ENCODE data around the gene OLIG1. TPM values are rescaled to one million over a fixed set of nuclear protein-coding genes. Genes with fewer than 3 reads are reported as not detected.
A peak's percentile ranks its signal among the peaks of the same experiment; 100 is the strongest.

OLIG1 gene
- total and polyA plus RNA-seq, 10 of the 15 experiments (the other 5 are each of a cell fraction or from before 2014, with no cell fraction given) = not detected

DNA sequence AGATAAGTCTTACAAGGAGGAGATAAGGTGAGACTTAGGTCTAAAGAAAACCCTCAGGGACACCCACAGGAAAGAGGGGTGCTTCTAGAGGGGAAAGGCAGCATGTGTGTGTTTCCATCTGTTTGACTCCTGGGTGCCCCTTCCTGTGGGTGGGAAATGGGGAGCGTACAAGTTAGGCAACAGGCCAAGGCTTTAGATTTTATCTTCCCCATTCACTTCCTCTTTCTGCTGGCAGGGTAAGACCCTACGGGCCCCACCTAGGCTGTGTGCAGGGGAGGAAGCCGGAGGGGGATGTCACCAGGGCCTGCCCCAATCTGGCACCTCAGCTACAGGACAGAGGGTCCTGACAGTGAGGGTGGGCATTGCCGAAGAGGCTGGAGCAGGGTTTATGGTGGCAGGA lies 2.5 kb upstream of the OLIG1 start:
- no peaks in the 10 kb centered on the region for H3K79me2 ChIP-seq (ENCODE audit: control insufficient read depth, insufficient read depth, low read length)
- 7% methylated on average over 4 of the region's 4 CpGs for WGBS (ENCODE audit: insufficient coverage, insufficient replicate concordance, low lambda C conversion rate, missing lambda C conversion rate)
- no peak overlapping the region for H3K4me2 ChIP-seq (ENCODE audit: control insufficient read depth, insufficient read depth)
- no TSS peak for BruUV-seq (replicated peaks)
- H3K4me1 ChIP-seq (ENCODE audit: control insufficient read depth, insufficient read depth, low read length) = no peaks in the 10 kb centered on the region; the same call in 1 of the 2 replicates
- POLR2A ChIA-PET = no interaction called here
- CTCF ChIA-PET = interaction anchor here (1.2 kb wide), 1 partner anchor 130 kb away, joined by 3 read pairs; no protein-coding TSS in a partner anchor
- no peaks in the 10 kb centered on the region for H3K36me3 ChIP-seq (ENCODE audit: control insufficient read depth in 2 of 2, insufficient read depth in 2 of 2, low read length in 1 of 2)
- no peak overlapping the region for H3K27ac ChIP-seq (ENCODE audit: control insufficient read depth, insufficient read depth)
- no peak overlapping the region for H2AFZ ChIP-seq (ENCODE audit: control insufficient read depth, low read depth, low read length)
- TF ChIP-seq SPI1 (IDR thresholded peaks at IDR 0.05; ENCODE audit: borderline replicate concordance, insufficient read depth, low read depth, low read length) = peak; percentile 88
- no peak for TF ChIP-seq PAX8 (IDR thresholded peaks at IDR 0.05)
- TF ChIP-seq NR2C1 (IDR thresholded peaks at IDR 0.05) = no peak
- TF ChIP-seq, protein P1, sequence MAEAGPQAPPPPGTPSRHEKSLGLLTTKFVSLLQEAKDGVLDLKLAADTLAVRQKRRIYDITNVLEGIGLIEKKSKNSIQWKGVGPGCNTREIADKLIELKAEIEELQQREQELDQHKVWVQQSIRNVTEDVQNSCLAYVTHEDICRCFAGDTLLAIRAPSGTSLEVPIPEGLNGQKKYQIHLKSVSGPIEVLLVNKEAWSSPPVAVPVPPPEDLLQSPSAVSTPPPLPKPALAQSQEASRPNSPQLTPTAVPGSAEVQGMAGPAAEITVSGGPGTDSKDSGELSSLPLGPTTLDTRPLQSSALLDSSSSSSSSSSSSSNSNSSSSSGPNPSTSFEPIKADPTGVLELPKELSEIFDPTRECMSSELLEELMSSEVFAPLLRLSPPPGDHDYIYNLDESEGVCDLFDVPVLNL (IDR thresholded peaks at IDR 0.05; ENCODE audit: low read depth, low read length) = no peak
- TF ChIP-seq, protein P2, sequence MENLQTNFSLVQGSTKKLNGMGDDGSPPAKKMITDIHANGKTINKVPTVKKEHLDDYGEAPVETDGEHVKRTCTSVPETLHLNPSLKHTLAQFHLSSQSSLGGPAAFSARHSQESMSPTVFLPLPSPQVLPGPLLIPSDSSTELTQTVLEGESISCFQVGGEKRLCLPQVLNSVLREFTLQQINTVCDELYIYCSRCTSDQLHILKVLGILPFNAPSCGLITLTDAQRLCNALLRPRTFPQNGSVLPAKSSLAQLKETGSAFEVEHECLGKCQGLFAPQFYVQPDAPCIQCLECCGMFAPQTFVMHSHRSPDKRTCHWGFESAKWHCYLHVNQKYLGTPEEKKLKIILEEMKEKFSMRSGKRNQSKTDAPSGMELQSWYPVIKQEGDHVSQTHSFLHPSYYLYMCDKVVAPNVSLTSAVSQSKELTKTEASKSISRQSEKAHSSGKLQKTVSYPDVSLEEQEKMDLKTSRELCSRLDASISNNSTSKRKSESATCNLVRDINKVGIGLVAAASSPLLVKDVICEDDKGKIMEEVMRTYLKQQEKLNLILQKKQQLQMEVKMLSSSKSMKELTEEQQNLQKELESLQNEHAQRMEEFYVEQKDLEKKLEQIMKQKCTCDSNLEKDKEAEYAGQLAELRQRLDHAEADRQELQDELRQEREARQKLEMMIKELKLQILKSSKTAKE (IDR thresholded peaks at IDR 0.05; ENCODE audit: low read depth, poor library complexity, severe bottlenecking) = no peak
- no peak for TF ChIP-seq NFIC (IDR thresholded peaks at IDR 0.05; ENCODE audit: low read depth, low read length)
- no peak for TF ChIP-seq NFYA (IDR thresholded peaks at IDR 0.05; ENCODE audit: borderline replicate concordance, low read depth, low read length)
- no peaks in the 10 kb centered on the region; the same call in 1 of the 3 replicates for H3K9me3 ChIP-seq (replicated peaks; ENCODE audit: control insufficient read depth, insufficient read depth, low read length)
- RAD21 ChIA-PET (ENCODE audit: unreplicated experiment) = no interaction called here
- in situ Hi-C loops (cut with MboI) = no loop called here
- no peak for DNase-seq (ENCODE audit: low read depth, low spot score)
- H3K4me3 ChIP-seq = no peak overlapping the region
- H3K27me3 ChIP-seq (replicated peaks in 1 of 2; ENCODE audit: control insufficient read depth in 2 of 2, insufficient read depth in 2 of 2, low read length in 1 of 2) = peaks cover 9 to 31% of the 10 kb centered on the region in 2 experiments
- SMC1A ChIA-PET (ENCODE audit: uncharacterized antibody, unreplicated experiment) = no interaction called here
- H3K9ac ChIP-seq (ENCODE audit: control insufficient read depth, insufficient read depth, low read length) = no peak overlapping the region
- peak; percentile 59 for ATAC-seq
- intact Hi-C loops (cut with micrococcal nuclease; ENCODE audit: unreplicated experiment) = no loop called here
- no peaks in the 10 kb centered on the region for H4K20me1 ChIP-seq (ENCODE audit: control insufficient read depth, insufficient read depth)
- FAIRE-seq = no peak
